H1 (cell line): Measurements from ENCODE around the gene NCF2. TPM values are rescaled to one million over a fixed set of nuclear protein-coding genes. Genes with fewer than 3 reads are reported as not detected.

Source experiments
- CTCF ChIA-PET: fragments of 300-600 bp; sonication (Branson Sonifier 250); formaldehyde crosslinking; loops from one replicate; lab custom pipeline; 2021; ENCODE audit not compliant: partially characterized antibody; lab: Charles Lee
- POLR2A ChIA-PET: fragments of 300-600 bp; sonication (Branson Sonifier 250); formaldehyde crosslinking; loops from one replicate; lab custom pipeline; 2021; ENCODE audit warnings: inconsistent platforms; ENCODE audit not compliant: partially characterized antibody; lab: Charles Lee
- DNase-seq, 2 experiments: peaks; one replicate each; pipeline versions ENCODE4 v3.0.0 to v3.0.0-alpha.2; 2010 to 2022; ENCODE audit warnings: low spot score in 2 of 2, low read depth in 1 of 2, mixed read lengths in 1 of 2
- FAIRE-seq: peaks from 2 replicates; lab custom pipeline; 2011; peaks lifted over from hg19 to GRCh38; lab: Jason Lieb, UNC
- H2AFZ ChIP-seq: 2 replicates; pipeline ENCODE4 v1.8.1; 2012; ENCODE audit warnings: low read length, inconsistent platforms
- H2AK5ac ChIP-seq: 2 replicates; pipeline ENCODE4 v1.6.1; 2013; ENCODE audit warnings: low read depth, low read length
- H2BK120ac ChIP-seq: replicated peaks from 2 replicates; pipeline ENCODE3; 2013; ENCODE audit warnings: low read depth, low read length, inconsistent platforms
- H2BK12ac ChIP-seq: 2 replicates; pipeline ENCODE4 v1.6.1; 2013; ENCODE audit warnings: low read depth, low read length
- H2BK15ac ChIP-seq: 2 replicates; pipeline ENCODE4 v1.6.1; 2013; ENCODE audit warnings: low read length
- H2BK20ac ChIP-seq: 2 replicates; pipeline ENCODE4 v1.6.1; 2013; ENCODE audit warnings: low read length
- H2BK5ac ChIP-seq: 2 replicates; pipeline ENCODE4 v1.6.1; 2013; ENCODE audit warnings: low read depth, low read length
- H3K14ac ChIP-seq: 2 replicates; pipeline ENCODE4 v1.6.1; 2013; ENCODE audit warnings: inconsistent platforms; ENCODE audit not compliant: insufficient read length
- H3K18ac ChIP-seq: 2 replicates; pipeline ENCODE4 v1.6.1; 2013; ENCODE audit warnings: low read length; ENCODE audit errors: extremely low read depth
- H3K23ac ChIP-seq: 2 replicates; pipeline ENCODE4 v1.6.1; 2013; ENCODE audit warnings: inconsistent platforms; ENCODE audit not compliant: insufficient read length
- H3K23me2 ChIP-seq: 2 replicates; pipeline ENCODE4 v1.6.1; 2013; ENCODE audit warnings: low read depth, low read length
- H3K27ac ChIP-seq: 2 replicates; pipeline ENCODE4 v1.6.1; 2011; ENCODE audit warnings: low read depth, low read length, inconsistent platforms
- H3K27me3 ChIP-seq, 4 experiments: replicated peaks in 1 of 4; 1 replicate in 1 of 4; 2 replicates in 3 of 4; pipeline versions ENCODE4 v1.6.1 to v1.8.1; 2011 to 2013; ENCODE audit warnings: low read length in 3 of 4, mild to moderate bottlenecking in 3 of 4, inconsistent platforms in 2 of 4, mixed read lengths in 2 of 4, moderate library complexity in 1 of 4; ENCODE audit not compliant: control insufficient read depth in 3 of 4, insufficient read depth in 3 of 4; ENCODE audit errors: extremely low read depth in 1 of 4
- H3K36me3 ChIP-seq, 4 experiments: 2 replicates each; pipeline versions ENCODE4 v1.6.1 to v1.8.1; 2011 to 2013; ENCODE audit warnings: mild to moderate bottlenecking in 4 of 4, low read length in 3 of 4, moderate library complexity in 2 of 4, control low read depth in 1 of 4, inconsistent platforms in 1 of 4; ENCODE audit not compliant: insufficient read depth in 4 of 4, control insufficient read depth in 2 of 4
- H3K4ac ChIP-seq: replicated peaks from 2 replicates; pipeline ENCODE3; 2013; ENCODE audit warnings: low read length, low read depth, mixed read lengths, inconsistent platforms; ENCODE audit not compliant: insufficient read length
- H3K4me1 ChIP-seq, 4 experiments: replicated peaks in 1 of 4; 1 replicate in 1 of 4; 2 replicates in 3 of 4; pipeline versions ENCODE4 v1.6.1 to v1.8.1; 2011 to 2013; ENCODE audit warnings: low read length in 3 of 4, inconsistent platforms in 2 of 4, mixed read lengths in 1 of 4; ENCODE audit not compliant: insufficient read depth in 4 of 4, control insufficient read depth in 3 of 4
- H3K4me2 ChIP-seq, 2 experiments: 2 replicates each; pipeline versions ENCODE4 v1.6.1 to v1.8.1; 2011 to 2013; ENCODE audit warnings: low read depth in 2 of 2, low read length in 2 of 2, control low read depth in 1 of 2, inconsistent platforms in 1 of 2, mild to moderate bottlenecking in 1 of 2; ENCODE audit not compliant: insufficient read depth in 1 of 2
- H3K4me3 ChIP-seq, 4 experiments: fragments of 200-600, 300-600 bp in 1 of 4; sonication (generic), shearing (Covaris generic), sonication (Bioruptor Twin) in 1 of 4; 2 replicates each; pipeline versions ENCODE4 v1.5.1 to v1.8.1; 2011 to 2016; ENCODE audit warnings: low read length in 4 of 4, low read depth in 3 of 4, control low read depth in 2 of 4, inconsistent platforms in 2 of 4, mild to moderate bottlenecking in 2 of 4, mixed read lengths in 1 of 4, moderate library complexity in 1 of 4; ENCODE audit not compliant: insufficient read depth in 2 of 4; ENCODE audit errors: extremely low read depth in 1 of 4
- H3K56ac ChIP-seq: replicated peaks from 2 replicates; pipeline ENCODE3; 2013; ENCODE audit warnings: low read depth, mild to moderate bottlenecking, mixed read lengths, low read length, inconsistent platforms; ENCODE audit not compliant: insufficient read length
- H3K79me1 ChIP-seq: 2 replicates; pipeline ENCODE4 v1.6.1; 2013; ENCODE audit warnings: low read depth, low read length, control low read depth
- H3K79me2 ChIP-seq, 2 experiments: 2 replicates each; pipeline versions ENCODE4 v1.6.1 to v1.8.1; 2012 to 2013; ENCODE audit warnings: low read length in 2 of 2, mild to moderate bottlenecking in 2 of 2, inconsistent platforms in 1 of 2; ENCODE audit not compliant: insufficient read depth in 2 of 2, control insufficient read depth in 1 of 2
- H3K9ac ChIP-seq, 4 experiments: replicated peaks in 1 of 4; 1 replicate in 1 of 4; 2 replicates in 3 of 4; pipeline versions ENCODE4 v1.6.1 to v1.8.1; 2011 to 2013; ENCODE audit warnings: low read depth in 3 of 4, low read length in 3 of 4, control low read depth in 2 of 4, mild to moderate bottlenecking in 2 of 4, moderate library complexity in 2 of 4, inconsistent platforms in 1 of 4; ENCODE audit errors: extremely low read depth in 1 of 4
- H3K9me3 ChIP-seq, 2 experiments: 2 replicates each; pipeline versions ENCODE4 v1.6.1 to v1.8.1; 2012 to 2013; ENCODE audit warnings: mild to moderate bottlenecking in 2 of 2, moderate library complexity in 2 of 2, control low read depth in 1 of 2, inconsistent platforms in 1 of 2, low read depth in 1 of 2, low read length in 1 of 2, mixed read lengths in 1 of 2; ENCODE audit not compliant: insufficient read depth in 2 of 2
- H4K20me1 ChIP-seq, 2 experiments: replicated peaks in 1 of 2; 2 replicates each; pipeline versions ENCODE3 to v1.8.1; 2011 to 2013; ENCODE audit warnings: inconsistent platforms in 2 of 2, low read length in 2 of 2, mild to moderate bottlenecking in 1 of 2; ENCODE audit not compliant: insufficient read depth in 2 of 2, control insufficient read depth in 1 of 2
- H4K5ac ChIP-seq: 2 replicates; pipeline ENCODE4 v1.6.1; 2013; ENCODE audit warnings: low read length, low read depth, mixed read lengths, inconsistent platforms; ENCODE audit not compliant: insufficient read length
- H4K8ac ChIP-seq: 2 replicates; pipeline ENCODE4 v1.8.0; 2013; ENCODE audit warnings: mild to moderate bottlenecking, moderate library complexity, low read length, inconsistent platforms; ENCODE audit not compliant: insufficient read depth; ENCODE audit errors: extremely low read depth
- H4K91ac ChIP-seq: replicated peaks from 2 replicates; pipeline ENCODE3; 2013; ENCODE audit warnings: low read length, mixed read lengths, inconsistent platforms; ENCODE audit not compliant: insufficient read length
- GTF2F1 ChIP-seq: IDR thresholded peaks from 2 replicates; pipeline ENCODE4 v1.6.1; 2012; ENCODE audit warnings: low read depth, low read length, improper control_type of control experiment, borderline replicate concordance
- MAX ChIP-seq: IDR thresholded peaks from 2 replicates; pipeline ENCODE4 v1.6.1; 2012; ENCODE audit warnings: inconsistent platforms
- POLR2AphosphoS5 ChIP-seq: IDR thresholded peaks from 2 replicates; pipeline ENCODE4 v1.6.1; 2011; ENCODE audit warnings: low read depth, low read length
- SP4 ChIP-seq: IDR thresholded peaks from 2 replicates; pipeline ENCODE4 v1.6.1; 2012; ENCODE audit warnings: low read length, inconsistent platforms
- WGBS, 2 experiments: shearing (Covaris generic) in 1 of 2; methylation state at CpG; one replicate each; pipeline versions ENCODE4 v1.1.6 to v1.1.7; 2013 to 2015; ENCODE audit warnings: low lambda C conversion rate in 2 of 2, mixed read lengths in 2 of 2, inconsistent platforms in 1 of 2, low coverage in 1 of 2, missing lambda C conversion rate in 1 of 2; ENCODE audit not compliant: insufficient replicate concordance in 2 of 2, insufficient coverage in 1 of 2, insufficient read length in 1 of 2; ENCODE audit errors: extremely low coverage in 1 of 2, missing lambda C conversion rate in 1 of 2; 5-methylcytosine and 5-hydroxymethylcytosine counted together
- polyA plus RNA-seq, 7 experiments: library from polyadenylated mRNA; depleted of rRNA in 3 of 7; stranded (reverse) in 5 of 7; unstranded in 2 of 7; fragments of >200 nt in 5 of 7; fragments of 200-250 nt in 2 of 7; gene quantifications; 1 replicate in 5 of 7; 2 replicates in 1 of 7; 4 replicates in 1 of 7; pipeline versions ENCODE4 v1.2.1 to v1.2.3, GENCODE V29; 2011 to 2013; ENCODE audit warnings: missing spikeins in 2 of 7, mixed read lengths in 2 of 7
- total RNA-seq: library from RNA; stranded (reverse); fragmentation: NEBNext Ultra II Directional; extraction: Animal tissue kit (Norgen Biotek cat#: 25700); gene quantifications from 2 replicates; pipeline ENCODE4 v1.2.1, GENCODE V29; 2021

Gene NCF2
- total and polyA plus RNA-seq, 2 of the 8 experiments (the other 6 are each of a cell fraction or from before 2014, with no cell fraction given): not detected

- Histone ChIP-seq H2BK5ac (no peak overlapping the region), H3K36me3 (peaks cover 0 to under 1% (median 0%) of the 10 kb centered on the region in 4 experiments; a peak in 1 of 8 replicates), H2AFZ (no peak overlapping the region), H2BK20ac (no peak overlapping the region), H3K79me1 (no peaks in the 10 kb centered on the region), H3K4me2 (peak overlapping the region; percentile 92 to 98; a peak in 2 of 4 replicates), H3K4me1 (peaks cover 0 to 10% (median 2%) of the 10 kb centered on the region in 4 experiments; a peak in 3 of 7 replicates), H4K91ac (no peak overlapping the region), H2BK12ac (no peak overlapping the region), H4K20me1 (no peaks in the 10 kb centered on the region), H2AK5ac (no peak overlapping the region), H3K14ac (no peak overlapping the region), H3K23me2 (peaks cover 6% of the 10 kb centered on the region), H4K8ac (no peak overlapping the region), H2BK120ac (no peak overlapping the region), H3K4ac (no peak overlapping the region), H3K4me3 (peak overlapping the region; percentile 87 to 92 (median 90); a peak in 5 of 8 replicates), H3K18ac (no peak overlapping the region), H3K23ac (no peak overlapping the region), H2BK15ac (no peak overlapping the region), H3K79me2 (peaks cover 0 to 28% of the 10 kb centered on the region in 2 experiments; a peak in 2 of 4 replicates), H3K27me3 (peaks cover 0 to 7% (median 0%) of the 10 kb centered on the region in 4 experiments; a peak in 3 of 7 replicates), H3K56ac (no peak overlapping the region), H3K9ac (no peak overlapping the region), H3K27ac (no peak overlapping the region), H3K9me3 (no peaks in the 10 kb centered on the region), H4K5ac (no peak overlapping the region)
- DNase-seq (no peak), FAIRE-seq (no peak)
- TF ChIP-seq GTF2F1 (no peak), SP4 (no peak), POLR2AphosphoS5 (no peak), MAX (no peak)
- POLR2A ChIA-PET: no interaction called here
- 78% methylated on average over 5 of the region's 5 CpGs; no CpG with 5 or more reads in 1 of the 2 experiments for WGBS, 2 experiments
- CTCF ChIA-PET: no interaction called here
Observed at GRCh38 chr1:183636783-183637182, 46.5 kb upstream of the NCF2 start.
